Activated naive CD8-positive, alpha-beta T cell (primary cell): ENCODE results near the gene PRDM16.

Experiments
- H3K27ac Mint-ChIP-seq: one replicate; pipeline ENCODE4 v1.8.0; 2021; ENCODE audit warnings: mixed read lengths
- H3K27me3 Mint-ChIP-seq: one replicate; pipeline ENCODE4 v1.8.0; 2021; ENCODE audit warnings: mixed read lengths
- H3K36me3 Mint-ChIP-seq: one replicate; pipeline ENCODE4 v1.8.0; 2021; ENCODE audit warnings: mixed read lengths
- H3K4me1 Mint-ChIP-seq: one replicate; pipeline ENCODE4 v1.8.0; 2021; ENCODE audit warnings: low read depth, mixed read lengths
- H3K4me3 Mint-ChIP-seq: one replicate; pipeline ENCODE4 v1.8.0; 2021; ENCODE audit warnings: mild to moderate bottlenecking, mixed read lengths
- H3K9me3 Mint-ChIP-seq: one replicate; pipeline ENCODE4 v1.8.0; 2021; ENCODE audit warnings: low read depth, mixed read lengths

PRDM16 gene

DNA sequence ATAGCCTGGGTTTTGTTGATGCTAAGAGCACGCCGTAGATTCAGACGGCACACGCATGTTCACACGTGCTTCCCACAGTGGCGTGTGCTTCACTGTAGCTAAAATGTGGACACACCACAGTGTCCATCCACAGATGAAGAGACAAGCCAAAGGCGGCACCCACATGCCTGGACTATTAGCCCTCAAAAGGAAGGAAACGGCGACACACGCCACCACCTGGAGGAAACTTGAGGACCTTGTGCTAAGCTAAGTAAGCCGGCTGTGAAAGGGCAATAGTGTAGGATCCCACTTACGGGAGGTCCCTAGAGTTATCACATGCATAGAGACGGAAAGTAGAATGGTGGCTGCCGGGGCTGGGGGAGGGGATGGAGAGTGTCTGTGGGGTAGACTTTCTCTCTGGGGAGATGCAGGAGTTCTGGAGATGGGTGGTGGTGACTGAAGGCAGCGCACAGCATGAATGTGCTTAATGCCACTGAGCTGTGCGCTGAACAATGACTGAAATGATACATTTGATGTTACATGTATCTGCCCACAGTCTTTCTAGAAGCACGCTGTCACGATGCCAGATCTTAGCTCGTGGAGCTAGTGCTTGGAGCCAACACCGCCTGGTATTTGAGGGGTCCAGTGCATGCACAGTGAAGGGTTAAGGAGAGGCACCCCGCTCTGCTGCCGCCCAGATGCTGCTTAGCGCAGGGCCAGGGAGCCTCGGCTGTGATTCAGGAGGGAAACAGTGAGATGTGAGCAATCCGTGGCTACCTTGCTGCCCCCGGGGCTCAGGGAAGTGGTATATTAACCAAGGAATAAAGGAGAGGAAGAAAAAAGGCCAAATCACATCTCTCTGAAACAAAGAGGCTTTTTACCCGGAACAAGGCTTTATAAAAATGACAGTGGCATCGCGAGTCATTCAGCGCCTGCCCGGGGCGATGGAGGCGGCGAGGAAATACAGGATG is 103.7 kb downstream of the PRDM16 start:
- H3K9me3 Mint-ChIP-seq: no peaks in the 10 kb centered on the region
- H3K27me3 Mint-ChIP-seq: peaks cover 14% of the 10 kb centered on the region
- no peaks in the 10 kb centered on the region for H3K4me1 Mint-ChIP-seq
- no peak overlapping the region for H3K27ac Mint-ChIP-seq
- H3K36me3 Mint-ChIP-seq: no peaks in the 10 kb centered on the region
- H3K4me3 Mint-ChIP-seq: no peak overlapping the region

DNA sequence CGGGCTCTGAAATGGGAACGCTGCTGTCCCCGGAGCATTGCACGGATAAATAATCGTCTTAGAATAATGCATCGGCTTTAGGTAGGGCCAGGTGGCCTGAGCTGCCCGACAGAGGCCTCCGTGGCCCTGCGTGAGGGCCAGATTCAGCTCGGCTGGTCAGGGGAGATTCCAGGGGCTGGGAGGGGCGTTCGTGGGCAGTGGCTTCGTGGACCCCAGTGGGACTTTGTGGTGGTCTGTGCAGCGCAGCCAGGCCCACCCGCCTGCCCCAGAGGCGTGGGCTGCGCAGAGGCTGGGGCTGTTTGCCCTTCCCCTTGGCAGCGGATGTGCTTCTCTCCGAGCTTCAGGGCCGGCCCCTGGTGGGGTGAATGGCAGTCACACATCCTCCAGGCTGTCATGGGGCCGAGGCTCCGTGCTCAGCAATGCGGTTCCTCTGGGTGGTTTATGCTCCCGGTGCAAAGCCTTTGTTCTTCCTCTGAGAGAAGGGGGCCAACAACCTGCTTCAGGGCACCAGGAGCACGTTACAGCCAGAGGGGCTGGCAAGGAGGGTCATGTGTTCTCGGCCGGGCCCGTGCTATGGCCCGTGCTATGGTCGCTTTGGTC is 104.5 kb downstream of the PRDM16 start:
- no peak overlapping the region for H3K27ac Mint-ChIP-seq
- peaks cover 14% of the 10 kb centered on the region for H3K27me3 Mint-ChIP-seq
- H3K36me3 Mint-ChIP-seq: no peaks in the 10 kb centered on the region
- no peaks in the 10 kb centered on the region for H3K4me1 Mint-ChIP-seq
- no peaks in the 10 kb centered on the region for H3K9me3 Mint-ChIP-seq
- no peak overlapping the region for H3K4me3 Mint-ChIP-seq

DNA sequence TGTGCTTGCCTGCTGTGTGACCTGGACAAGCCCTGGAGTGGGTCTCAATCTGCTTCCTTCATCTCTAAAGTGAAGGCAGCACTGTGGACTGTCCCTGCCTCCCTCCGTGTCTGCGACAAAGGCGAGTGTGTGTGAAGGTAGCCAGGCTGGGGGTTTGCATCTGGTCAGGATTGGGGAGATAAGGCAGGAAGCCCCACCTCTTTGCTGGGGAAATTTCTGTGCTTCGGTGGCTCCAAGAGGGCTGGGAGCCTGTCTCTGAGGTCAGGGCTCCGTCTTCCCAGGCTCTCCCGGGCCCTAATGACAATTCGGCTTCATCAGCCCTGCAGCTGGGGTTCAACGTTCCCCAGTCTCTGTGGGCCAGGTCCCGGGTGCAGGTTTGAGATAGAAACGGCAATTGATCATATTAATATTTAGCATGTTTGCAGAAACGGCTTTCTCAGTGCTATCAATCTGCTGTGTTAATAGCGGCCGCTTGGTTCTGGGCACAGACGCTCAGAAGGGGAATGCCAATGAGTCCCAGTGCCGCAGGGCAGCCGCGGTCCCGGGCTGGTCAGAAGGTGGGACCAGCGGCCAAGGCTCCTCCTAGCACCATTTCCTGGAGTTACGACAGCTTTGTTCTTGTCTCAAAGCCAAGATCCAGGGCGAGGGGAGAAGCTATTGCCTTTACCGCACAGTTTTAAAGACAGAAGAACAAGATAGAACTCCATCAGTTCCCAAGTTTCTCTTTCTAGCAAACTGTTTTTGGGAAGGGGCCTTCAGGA is 105.7 kb downstream of the PRDM16 start:
- H3K27me3 Mint-ChIP-seq: peaks cover 14% of the 10 kb centered on the region
- H3K36me3 Mint-ChIP-seq: no peaks in the 10 kb centered on the region
- H3K9me3 Mint-ChIP-seq: no peaks in the 10 kb centered on the region
- no peak overlapping the region for H3K4me3 Mint-ChIP-seq
- no peaks in the 10 kb centered on the region for H3K4me1 Mint-ChIP-seq
- no peak overlapping the region for H3K27ac Mint-ChIP-seq

DNA sequence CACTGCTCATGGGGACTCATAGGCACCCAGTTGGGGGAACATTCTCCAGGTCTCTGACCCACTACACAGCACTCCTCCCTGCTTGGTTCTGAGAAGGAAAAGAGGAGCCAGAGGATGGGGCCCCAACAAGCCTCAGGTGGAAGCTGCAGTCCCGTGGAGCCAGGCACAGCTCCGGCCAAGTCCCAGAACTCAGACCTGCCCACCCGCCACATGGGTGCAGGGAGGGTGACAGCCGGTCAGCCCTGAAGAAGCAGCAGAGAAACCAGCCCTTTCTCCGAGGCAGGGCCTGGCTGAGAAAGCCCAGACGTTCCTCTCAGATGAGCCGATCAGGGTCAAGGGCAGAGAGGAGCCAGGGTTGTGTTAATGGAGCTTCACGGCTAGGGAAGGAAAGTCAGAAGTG is 106.5 kb downstream of the PRDM16 start:
- Mint-ChIP-seq H3K4me3 (no peak overlapping the region), H3K4me1 (no peaks in the 10 kb centered on the region), H3K9me3 (no peaks in the 10 kb centered on the region), H3K27me3 (peaks cover 14% of the 10 kb centered on the region), H3K36me3 (no peaks in the 10 kb centered on the region), H3K27ac (no peak overlapping the region)

DNA sequence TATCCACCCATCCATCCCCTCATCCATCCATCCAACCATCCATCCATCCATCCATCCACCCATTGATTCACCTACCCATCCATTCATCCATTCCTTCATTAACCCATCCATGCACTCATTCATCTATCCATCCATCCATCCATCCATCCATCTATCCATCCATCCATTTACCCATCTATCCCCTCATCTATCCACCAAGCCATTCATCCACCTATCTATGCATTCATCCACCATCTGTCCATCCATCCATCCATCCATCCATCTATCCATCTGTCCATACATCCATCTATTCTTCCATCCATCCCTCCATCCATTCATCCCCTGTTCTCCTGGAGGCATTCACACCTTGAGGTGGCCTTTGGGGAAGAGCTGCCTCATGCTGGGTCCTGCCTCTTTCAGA is 107.0 kb downstream of the PRDM16 start:
- Mint-ChIP-seq H3K27me3 (peaks cover 14% of the 10 kb centered on the region), H3K9me3 (no peaks in the 10 kb centered on the region), H3K36me3 (no peaks in the 10 kb centered on the region), H3K27ac (no peak overlapping the region), H3K4me3 (no peak overlapping the region), H3K4me1 (no peaks in the 10 kb centered on the region)

DNA sequence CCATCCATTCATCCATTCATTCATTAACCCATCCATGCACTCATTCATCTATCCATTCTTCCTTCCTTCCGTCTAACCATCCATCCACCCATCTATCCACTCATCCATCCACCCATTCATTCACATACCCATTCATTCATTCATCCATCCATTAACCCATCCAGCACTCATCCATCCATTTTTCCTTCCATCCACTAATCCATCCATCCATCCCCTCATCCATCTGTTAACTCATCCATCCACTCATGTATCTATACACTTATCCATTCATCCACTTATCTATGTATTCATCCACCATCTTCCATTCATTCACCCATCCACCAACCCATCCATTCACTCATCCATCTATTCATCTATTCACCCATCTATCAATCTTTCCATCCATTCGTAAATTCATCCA is 107.8 kb downstream of the PRDM16 start:
- no peaks in the 10 kb centered on the region for H3K9me3 Mint-ChIP-seq
- H3K4me1 Mint-ChIP-seq: no peaks in the 10 kb centered on the region

DNA sequence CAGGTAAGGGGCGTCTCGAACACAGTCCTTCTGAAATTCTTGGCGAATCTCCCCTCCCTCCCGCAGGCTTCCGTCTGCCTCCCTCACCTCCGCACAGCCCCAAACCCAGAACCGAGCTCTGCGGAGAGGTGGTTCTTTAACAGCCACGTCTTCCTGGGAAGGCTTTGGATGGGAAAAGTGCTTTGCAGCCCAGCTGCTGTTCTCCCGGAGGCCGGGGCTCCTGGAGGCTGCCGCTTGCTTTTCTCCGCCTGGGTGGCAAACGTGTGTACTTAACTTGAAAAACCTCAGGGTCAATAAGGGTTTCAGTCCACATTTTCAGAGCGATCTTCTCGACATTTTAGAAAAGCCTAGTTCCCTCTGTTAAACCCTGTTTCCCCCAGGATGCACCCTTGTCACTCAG is 109.3 kb downstream of the PRDM16 start:
- no peak overlapping the region for H3K4me3 Mint-ChIP-seq
- H3K27me3 Mint-ChIP-seq: peaks cover 9% of the 10 kb centered on the region
- H3K9me3 Mint-ChIP-seq: no peaks in the 10 kb centered on the region
- H3K4me1 Mint-ChIP-seq: no peaks in the 10 kb centered on the region
- no peak overlapping the region for H3K27ac Mint-ChIP-seq
- no peaks in the 10 kb centered on the region for H3K36me3 Mint-ChIP-seq

More for the DNA sequence above, 107.8 kb downstream of the PRDM16 start:
- H3K4me3 Mint-ChIP-seq: no peak overlapping the region
- no peaks in the 10 kb centered on the region for H3K36me3 Mint-ChIP-seq
- peaks cover 14% of the 10 kb centered on the region for H3K27me3 Mint-ChIP-seq
- no peak overlapping the region for H3K27ac Mint-ChIP-seq

DNA sequence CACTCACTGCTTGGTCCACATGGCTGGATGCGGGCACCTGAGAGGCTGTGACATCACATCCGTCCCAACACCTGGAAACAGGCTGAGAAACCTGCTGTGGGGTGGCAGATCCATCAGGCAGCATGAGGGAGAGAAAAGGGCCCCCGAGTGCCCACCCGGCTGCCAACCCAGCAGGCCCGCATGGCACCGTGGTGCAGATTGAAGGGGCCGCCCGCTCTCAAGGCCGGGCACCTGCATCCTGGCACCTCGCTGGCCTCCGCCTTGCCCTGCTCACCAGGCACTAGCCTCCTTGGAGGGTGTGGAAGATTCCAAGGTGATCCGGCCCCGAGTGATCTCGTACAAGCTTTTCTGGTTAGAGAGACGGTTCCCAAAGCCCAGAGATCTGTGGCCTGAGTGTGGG is 110.5 kb downstream of the PRDM16 start:
- no peak overlapping the region for H3K27ac Mint-ChIP-seq
- no peaks in the 10 kb centered on the region for H3K9me3 Mint-ChIP-seq
- no peak overlapping the region for H3K4me3 Mint-ChIP-seq

DNA sequence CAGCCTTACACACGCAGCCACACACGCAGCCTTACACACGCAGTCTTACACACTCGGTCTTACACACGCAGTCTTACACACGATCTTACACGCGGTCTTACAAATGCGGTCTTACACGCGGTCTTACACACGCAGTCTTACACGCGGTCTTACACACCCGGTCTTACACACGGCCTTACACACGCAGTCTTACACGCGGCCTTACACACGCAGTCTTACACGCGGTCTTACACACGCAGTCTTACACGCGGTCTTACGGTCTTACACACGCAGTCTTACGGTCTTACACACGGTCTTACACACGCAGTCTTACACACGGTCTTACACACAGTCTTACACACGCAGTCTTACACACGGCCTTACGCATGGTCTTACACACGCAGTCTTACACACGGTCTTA is 111.9 kb downstream of the PRDM16 start:
- H3K27ac Mint-ChIP-seq: no peak overlapping the region
- H3K27me3 Mint-ChIP-seq: peaks cover 6% of the 10 kb centered on the region
- no peaks in the 10 kb centered on the region for H3K36me3 Mint-ChIP-seq
- no peak overlapping the region for H3K4me3 Mint-ChIP-seq
- H3K4me1 Mint-ChIP-seq: no peaks in the 10 kb centered on the region
- no peaks in the 10 kb centered on the region for H3K9me3 Mint-ChIP-seq

More for the DNA sequence above, 110.5 kb downstream of the PRDM16 start:
- Mint-ChIP-seq H3K4me1 (no peaks in the 10 kb centered on the region), H3K36me3 (no peaks in the 10 kb centered on the region), H3K27me3 (peaks cover 3% of the 10 kb centered on the region)

DNA sequence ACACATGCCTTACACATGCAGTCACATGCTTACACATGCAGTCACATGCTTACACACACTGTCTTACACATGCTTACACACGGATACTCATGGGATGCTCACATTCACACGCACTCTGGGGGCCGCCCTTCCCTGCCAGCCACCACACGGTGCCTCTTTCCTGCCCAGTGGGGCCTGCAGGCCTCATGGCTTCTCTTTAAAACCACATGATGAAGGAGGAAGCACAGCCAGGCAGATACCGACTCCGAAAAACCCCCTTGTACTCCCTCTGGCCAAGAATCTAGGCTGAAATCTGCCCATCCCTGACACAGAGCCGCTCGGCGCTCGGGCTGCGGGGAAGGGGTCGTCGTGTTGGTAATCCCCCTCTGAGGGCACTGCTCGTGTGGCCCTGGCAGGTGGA is 113.0 kb downstream of the PRDM16 start:
- Mint-ChIP-seq H3K27me3 (peaks cover 6% of the 10 kb centered on the region), H3K36me3 (no peaks in the 10 kb centered on the region), H3K27ac (no peak overlapping the region), H3K4me1 (no peaks in the 10 kb centered on the region), H3K4me3 (no peak overlapping the region), H3K9me3 (no peaks in the 10 kb centered on the region)

DNA sequence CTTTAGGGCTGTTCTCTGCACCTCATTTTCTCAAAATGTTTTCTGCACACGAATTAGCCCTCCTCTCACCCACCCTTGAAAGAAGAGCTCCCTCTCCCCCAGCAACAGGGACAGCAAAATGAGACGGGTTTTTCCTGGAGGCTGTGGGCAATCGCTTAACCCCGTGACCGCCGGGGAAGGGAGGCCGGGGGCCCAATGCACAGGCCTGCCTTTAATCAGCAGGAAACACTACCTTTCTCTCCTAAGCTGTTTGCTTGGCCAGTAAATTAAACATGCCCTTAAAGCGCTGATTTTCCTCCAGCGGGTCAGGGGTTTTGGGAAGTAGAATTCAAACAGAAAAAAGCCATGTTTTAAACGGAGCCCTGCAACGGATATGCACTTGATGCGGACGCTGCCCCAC is 114.4 kb downstream of the PRDM16 start:
- Mint-ChIP-seq H3K36me3 (no peaks in the 10 kb centered on the region), H3K9me3 (no peaks in the 10 kb centered on the region), H3K27me3 (peaks cover 6% of the 10 kb centered on the region), H3K4me3 (no peak overlapping the region), H3K4me1 (no peaks in the 10 kb centered on the region), H3K27ac (no peak overlapping the region)

DNA sequence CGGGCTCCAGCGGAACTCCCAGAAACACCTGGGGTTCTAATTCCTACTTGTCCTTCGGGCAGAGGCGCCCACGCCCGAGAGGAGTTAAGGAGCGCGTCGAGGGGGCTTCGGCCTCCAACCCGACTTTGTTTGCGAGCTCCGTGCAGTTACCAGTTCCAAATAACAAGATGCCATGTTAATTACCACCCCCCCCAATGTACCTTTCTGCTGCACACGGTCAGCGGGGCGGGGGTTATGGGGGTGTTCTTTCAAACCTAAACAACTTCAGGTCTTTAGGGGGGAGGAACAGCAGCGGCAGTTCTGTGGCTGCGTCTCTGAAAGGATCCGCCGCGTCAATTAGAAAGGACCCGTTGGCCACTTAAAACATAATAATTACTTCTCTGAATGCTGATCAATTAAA is 114.8 kb downstream of the PRDM16 start:
- peaks cover 6% of the 10 kb centered on the region for H3K27me3 Mint-ChIP-seq
- no peaks in the 10 kb centered on the region for H3K4me1 Mint-ChIP-seq

DNA sequence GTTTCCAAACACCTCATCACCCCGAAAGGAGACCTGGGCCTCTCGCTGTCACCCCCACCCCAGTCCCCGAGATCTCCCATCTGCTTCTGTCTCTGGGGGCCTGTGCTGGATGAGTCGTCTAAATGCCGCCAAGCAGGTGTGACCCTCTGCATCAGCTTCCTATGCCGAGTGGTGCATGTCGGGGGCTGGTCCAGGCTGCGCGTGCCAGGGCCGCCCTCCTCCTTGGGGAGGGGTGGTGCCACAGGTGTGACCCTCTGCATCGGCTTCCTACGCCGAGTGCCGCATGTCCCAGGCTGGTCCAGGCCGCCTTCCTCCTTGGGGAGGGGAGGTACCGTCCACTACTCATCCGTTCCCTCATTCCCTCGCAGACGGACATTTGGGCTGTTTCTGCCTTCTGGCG is 115.7 kb downstream of the PRDM16 start:
- H3K9me3 Mint-ChIP-seq: no peaks in the 10 kb centered on the region
- H3K36me3 Mint-ChIP-seq: no peaks in the 10 kb centered on the region
- no peaks in the 10 kb centered on the region for H3K4me1 Mint-ChIP-seq
- H3K27ac Mint-ChIP-seq: peak overlapping the region; percentile 10
- peaks cover 6% of the 10 kb centered on the region for H3K27me3 Mint-ChIP-seq
- no peak overlapping the region for H3K4me3 Mint-ChIP-seq

More for the DNA sequence above, 114.8 kb downstream of the PRDM16 start:
- Mint-ChIP-seq H3K27ac (no peak overlapping the region), H3K4me3 (no peak overlapping the region), H3K9me3 (no peaks in the 10 kb centered on the region), H3K36me3 (no peaks in the 10 kb centered on the region)

DNA sequence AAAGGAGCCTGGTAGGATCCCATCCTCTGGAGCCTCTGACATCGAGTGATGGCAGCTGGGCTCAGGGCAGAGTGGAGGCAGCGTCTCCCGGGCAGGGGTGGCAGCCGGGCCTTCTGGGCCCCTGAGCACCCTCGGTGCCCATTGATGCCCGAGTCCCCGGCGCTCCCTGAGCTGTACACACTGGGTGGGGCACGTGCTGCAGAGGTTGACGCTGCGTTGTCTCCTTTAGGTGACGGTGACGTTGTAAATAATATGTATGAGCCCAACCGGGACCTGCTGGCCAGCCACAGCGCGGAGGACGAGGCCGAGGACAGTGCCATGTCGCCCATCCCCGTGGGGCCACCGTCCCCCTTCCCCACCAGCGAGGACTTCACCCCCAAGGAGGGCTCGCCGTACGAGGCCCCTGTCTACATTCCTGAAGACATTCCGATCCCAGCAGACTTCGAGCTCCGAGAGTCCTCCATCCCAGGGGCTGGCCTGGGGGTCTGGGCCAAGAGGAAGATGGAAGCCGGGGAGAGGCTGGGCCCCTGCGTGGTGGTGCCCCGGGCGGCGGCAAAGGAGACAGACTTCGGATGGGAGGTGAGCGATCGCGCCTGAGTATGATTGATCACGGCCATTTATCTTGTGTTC is 117.0 kb downstream of the PRDM16 start:
- no peaks in the 10 kb centered on the region for H3K9me3 Mint-ChIP-seq
- peaks cover 6% of the 10 kb centered on the region for H3K27me3 Mint-ChIP-seq
- H3K36me3 Mint-ChIP-seq: no peaks in the 10 kb centered on the region
- H3K4me3 Mint-ChIP-seq: no peak overlapping the region
- no peaks in the 10 kb centered on the region for H3K4me1 Mint-ChIP-seq
- H3K27ac Mint-ChIP-seq: no peak overlapping the region

DNA sequence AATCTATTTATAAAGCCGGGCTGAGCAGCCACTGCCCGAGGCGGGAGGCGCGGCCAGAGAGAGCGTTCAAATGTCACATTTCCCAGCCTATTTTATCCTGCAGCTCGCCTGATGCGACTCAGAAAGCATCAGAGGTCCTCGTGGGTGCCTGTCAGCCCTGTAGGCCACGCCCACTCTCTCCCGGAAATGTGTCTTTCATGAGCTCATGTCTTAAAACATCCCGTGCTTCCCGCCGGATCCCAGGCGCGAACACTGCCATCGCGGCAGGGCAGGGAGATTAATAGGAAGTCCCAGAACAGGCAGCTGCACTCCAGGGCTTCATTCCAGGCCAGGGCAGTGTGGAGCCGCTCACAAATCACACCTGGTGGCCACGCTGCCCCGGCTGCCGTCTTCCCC is 117.5 kb downstream of the PRDM16 start:
- Mint-ChIP-seq H3K27ac (no peak overlapping the region), H3K36me3 (no peaks in the 10 kb centered on the region), H3K9me3 (no peaks in the 10 kb centered on the region), H3K27me3 (peaks cover 6% of the 10 kb centered on the region), H3K4me1 (no peaks in the 10 kb centered on the region), H3K4me3 (no peak overlapping the region)
